BLaER1 (cell line): ENCODE results near the gene NADK.
A peak's percentile ranks its signal among the peaks of the same experiment; 100 is the strongest.

ENCODE experiments used
- H3K27ac ChIP-seq: shearing (Covaris generic); formaldehyde crosslinking; 2 replicates; pipeline ENCODE4 v1.8.1; 2022
- H3K27me3 ChIP-seq: shearing (Covaris generic); formaldehyde crosslinking; 2 replicates; pipeline ENCODE4 v1.8.1; 2022
- H3K36me3 ChIP-seq: shearing (Covaris generic); formaldehyde crosslinking; 2 replicates; pipeline ENCODE4 v1.8.1; 2022
- H3K4me1 ChIP-seq: shearing (Covaris generic); formaldehyde crosslinking; 2 replicates; pipeline ENCODE4 v1.8.1; 2022
- H3K4me2 ChIP-seq: shearing (Covaris generic); formaldehyde crosslinking; 2 replicates; pipeline ENCODE4 v1.8.1; 2022
- H3K4me3 ChIP-seq: shearing (Covaris generic); formaldehyde crosslinking; 2 replicates; pipeline ENCODE4 v1.8.1; 2022
- H3K9ac ChIP-seq: shearing (Covaris generic); formaldehyde crosslinking; 2 replicates; pipeline ENCODE4 v1.8.1; 2022
- H3K9me3 ChIP-seq: shearing (Covaris generic); formaldehyde crosslinking; 2 replicates; pipeline ENCODE4 v1.8.1; 2022
- H4K20me1 ChIP-seq: shearing (Covaris generic); formaldehyde crosslinking; 2 replicates; pipeline ENCODE4 v1.8.1; 2022
- Cebpa-rat ChIP-seq: shearing (Covaris generic); IDR thresholded peaks from 2 replicates; pipeline ENCODE4 v1.8.1; 2022

NADK gene

GRCh38 chr1:1779691-1780597, 1.7 kb upstream of the NADK start:
- H4K20me1 ChIP-seq, result peaks cover 54% of the 10 kb centered on the region
- no peaks in the 10 kb centered on the region for H3K9me3 ChIP-seq
- peak overlapping the region; percentile 100 for H3K27ac ChIP-seq
- H3K27me3 ChIP-seq, result no peaks in the 10 kb centered on the region
- TF ChIP-seq Cebpa-rat, result peak; percentile 99
- peak overlapping the region; percentile 100; the same call in 1 of the 2 replicates for H3K4me3 ChIP-seq
- H3K4me1 ChIP-seq, result peaks cover 85% of the 10 kb centered on the region
- H3K4me2 ChIP-seq, result peak overlapping the region; percentile 97
- H3K36me3 ChIP-seq, result peaks cover 5% of the 10 kb centered on the region
- peak overlapping the region; percentile 100 for H3K9ac ChIP-seq

GRCh38 chr1:1779320-1779675, 1.0 kb upstream of the NADK start:
- H3K27me3 ChIP-seq, result no peaks in the 10 kb centered on the region
- no peaks in the 10 kb centered on the region for H3K9me3 ChIP-seq
- H3K4me2 ChIP-seq, result peak overlapping the region; percentile 97
- peaks cover 56% of the 10 kb centered on the region for H4K20me1 ChIP-seq
- peaks cover 84% of the 10 kb centered on the region for H3K4me1 ChIP-seq
- peak overlapping the region; percentile 100 for H3K4me3 ChIP-seq
- TF ChIP-seq Cebpa-rat, result no peak
- peaks cover 7% of the 10 kb centered on the region for H3K36me3 ChIP-seq
- peak overlapping the region; percentile 100 for H3K27ac ChIP-seq
- peak overlapping the region; percentile 100 for H3K9ac ChIP-seq

- Histone ChIP-seq H3K9ac (peak overlapping the region; percentile 100), H3K27ac (peak overlapping the region; percentile 100), H3K9me3 (no peaks in the 10 kb centered on the region), H3K36me3 (peaks cover 10% of the 10 kb centered on the region), H4K20me1 (peaks cover 58% of the 10 kb centered on the region), H3K4me3 (peak overlapping the region; percentile 100), H3K4me2 (peak overlapping the region; percentile 97), H3K27me3 (no peaks in the 10 kb centered on the region), H3K4me1 (peaks cover 79% of the 10 kb centered on the region)
- TF ChIP-seq Cebpa-rat, result no peak
Measured at GRCh38 chr1:1778663-1779319, 521 bp upstream of the NADK start.

GRCh38 chr1:1777583-1777899, 729 bp downstream of the NADK start:
- Histone ChIP-seq H3K9ac (peak overlapping the region; percentile 100), H3K4me1 (peaks cover 67% of the 10 kb centered on the region), H3K9me3 (peaks cover 6% of the 10 kb centered on the region), H3K27me3 (no peaks in the 10 kb centered on the region), H3K27ac (peak overlapping the region; percentile 100), H3K4me2 (peak overlapping the region; percentile 97), H3K4me3 (peak overlapping the region; percentile 100), H4K20me1 (peaks cover 57% of the 10 kb centered on the region), H3K36me3 (peaks cover 23% of the 10 kb centered on the region)
- TF ChIP-seq Cebpa-rat, result no peak

GRCh38 chr1:1776672-1777582, 1.3 kb downstream of the NADK start:
- H3K36me3 ChIP-seq, result peaks cover 29% of the 10 kb centered on the region
- peaks cover 61% of the 10 kb centered on the region for H3K4me1 ChIP-seq
- no peaks in the 10 kb centered on the region for H3K27me3 ChIP-seq
- H4K20me1 ChIP-seq, result peaks cover 59% of the 10 kb centered on the region
- peak overlapping the region; percentile 97 for H3K4me2 ChIP-seq
- peaks cover 12% of the 10 kb centered on the region for H3K9me3 ChIP-seq
- TF ChIP-seq Cebpa-rat, result no peak
- H3K27ac ChIP-seq, result peak overlapping the region; percentile 100
- peak overlapping the region; percentile 100 for H3K9ac ChIP-seq
- H3K4me3 ChIP-seq, result peak overlapping the region; percentile 100

- H3K4me2 ChIP-seq, result peak overlapping the region; percentile 97
- peaks cover 41% of the 10 kb centered on the region for H3K36me3 ChIP-seq
- H4K20me1 ChIP-seq, result peaks cover 60% of the 10 kb centered on the region
- no peaks in the 10 kb centered on the region for H3K27me3 ChIP-seq
- no peak for TF ChIP-seq Cebpa-rat
- peaks cover 47% of the 10 kb centered on the region for H3K4me1 ChIP-seq
- peak overlapping the region; percentile 100; the same call in 1 of the 2 replicates for H3K4me3 ChIP-seq
- peaks cover 25% of the 10 kb centered on the region for H3K9me3 ChIP-seq
- H3K9ac ChIP-seq, result peak overlapping the region; percentile 39
- peak overlapping the region; percentile 36 for H3K27ac ChIP-seq
Measured at GRCh38 chr1:1775327-1776226, 2.7 kb downstream of the NADK start.

GRCh38 chr1:1773874-1774273, 4.4 kb downstream of the NADK start:
- peaks cover 42% of the 10 kb centered on the region for H3K9me3 ChIP-seq
- no peak for TF ChIP-seq Cebpa-rat
- H3K27me3 ChIP-seq, result no peaks in the 10 kb centered on the region
- H4K20me1 ChIP-seq, result peaks cover 77% of the 10 kb centered on the region
- H3K9ac ChIP-seq, result no peak overlapping the region
- H3K4me3 ChIP-seq, result no peak overlapping the region
- H3K4me2 ChIP-seq, result no peak overlapping the region
- no peak overlapping the region for H3K27ac ChIP-seq
- peaks cover 58% of the 10 kb centered on the region for H3K36me3 ChIP-seq
- peaks cover 30% of the 10 kb centered on the region for H3K4me1 ChIP-seq

- H3K36me3 ChIP-seq, result peaks cover 86% of the 10 kb centered on the region
- no peak overlapping the region for H3K27ac ChIP-seq
- no peak overlapping the region for H3K4me2 ChIP-seq
- H3K9me3 ChIP-seq, result peaks cover 46% of the 10 kb centered on the region
- H3K4me1 ChIP-seq, result peaks cover 18% of the 10 kb centered on the region
- TF ChIP-seq Cebpa-rat, result no peak
- no peaks in the 10 kb centered on the region for H3K27me3 ChIP-seq
- H4K20me1 ChIP-seq, result peaks cover 91% of the 10 kb centered on the region
- H3K9ac ChIP-seq, result no peak overlapping the region
- no peak overlapping the region for H3K4me3 ChIP-seq
Measured at GRCh38 chr1:1771096-1771495, 7.2 kb downstream of the NADK start.
